Cortex of kidney (tissue), 1 donor: ENCODE data around the gene HSD3B7.

Experiments used
- DNase-seq: peaks from one replicate; lab custom pipeline; 2025; lab: John Stamatoyannopoulos, UW

Gene HSD3B7

GRCh38 chr16:30983289-30983889 lies 1.6 kb upstream of the HSD3B7 start:
- DNase-seq, result no peak

- DNase-seq, result no peak
Measured at GRCh38 chr16:30983898-30984610, 953 bp upstream of the HSD3B7 start.

- DNase-seq, result no peak
Measured at GRCh38 chr16:30985401-30986128, 558 bp downstream of the HSD3B7 start.

DNA sequence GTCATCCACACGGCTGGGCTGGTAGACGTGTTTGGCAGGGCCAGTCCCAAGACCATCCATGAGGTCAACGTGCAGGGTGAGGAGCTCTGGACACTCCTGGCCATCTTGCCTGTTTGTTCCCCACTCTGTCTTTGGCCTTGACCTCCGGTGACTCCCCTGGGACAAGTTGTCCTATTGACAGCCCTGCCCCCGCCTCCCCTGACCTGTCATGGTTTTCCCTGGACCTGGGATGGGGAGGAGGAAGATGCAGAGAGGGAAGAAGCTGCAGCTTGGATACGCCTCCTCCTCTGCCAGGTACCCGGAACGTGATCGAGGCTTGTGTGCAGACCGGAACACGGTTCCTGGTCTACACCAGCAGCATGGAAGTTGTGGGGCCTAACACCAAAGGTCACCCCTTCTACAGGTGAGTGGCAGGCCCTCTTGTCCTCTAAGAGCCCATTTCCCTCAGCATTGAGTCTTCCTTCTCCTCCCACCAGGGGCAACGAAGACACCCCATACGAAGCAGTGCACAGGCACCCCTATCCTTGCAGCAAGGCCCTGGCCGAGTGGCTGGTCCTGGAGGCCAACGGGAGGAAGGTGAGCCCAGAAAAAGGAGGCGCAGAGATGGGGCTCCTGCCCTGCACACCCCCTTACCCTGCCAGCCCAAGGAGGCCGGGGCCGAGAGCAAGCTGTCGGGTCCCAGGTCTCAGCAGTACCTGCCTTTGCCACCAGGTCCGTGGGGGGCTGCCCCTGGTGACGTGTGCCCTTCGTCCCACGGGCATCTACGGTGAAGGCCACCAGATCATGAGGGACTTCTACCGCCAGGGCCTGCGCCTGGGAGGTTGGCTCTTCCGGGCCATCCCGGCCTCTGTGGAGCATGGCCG lies 1.4 kb downstream of the HSD3B7 start:
- DNase-seq, result no peak

DNA sequence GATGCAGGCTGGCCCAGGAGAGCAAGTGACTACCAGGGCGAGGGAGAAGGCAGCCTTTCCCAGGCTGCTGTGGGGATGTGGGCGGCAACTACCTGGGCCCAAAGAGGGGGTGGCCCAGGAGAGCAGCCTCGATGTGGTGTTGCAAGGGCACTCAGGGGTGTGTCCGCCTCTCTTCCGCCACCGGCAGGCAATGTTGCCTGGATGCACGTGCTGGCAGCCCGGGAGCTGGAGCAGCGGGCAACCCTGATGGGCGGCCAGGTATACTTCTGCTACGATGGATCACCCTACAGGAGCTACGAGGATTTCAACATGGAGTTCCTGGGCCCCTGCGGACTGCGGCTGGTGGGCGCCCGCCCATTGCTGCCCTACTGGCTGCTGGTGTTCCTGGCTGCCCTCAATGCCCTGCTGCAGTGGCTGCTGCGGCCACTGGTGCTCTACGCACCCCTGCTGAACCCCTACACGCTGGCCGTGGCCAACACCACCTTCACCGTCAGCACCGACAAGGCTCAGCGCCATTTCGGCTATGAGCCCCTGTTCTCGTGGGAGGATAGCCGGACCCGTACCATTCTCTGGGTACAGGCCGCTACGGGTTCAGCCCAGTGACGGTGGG lies 2.7 kb downstream of the HSD3B7 start:
- DNase-seq, result no peak

- DNase-seq, result no peak
Measured at GRCh38 chr16:30989469-30990047, 4.6 kb downstream of the HSD3B7 start.

DNA sequence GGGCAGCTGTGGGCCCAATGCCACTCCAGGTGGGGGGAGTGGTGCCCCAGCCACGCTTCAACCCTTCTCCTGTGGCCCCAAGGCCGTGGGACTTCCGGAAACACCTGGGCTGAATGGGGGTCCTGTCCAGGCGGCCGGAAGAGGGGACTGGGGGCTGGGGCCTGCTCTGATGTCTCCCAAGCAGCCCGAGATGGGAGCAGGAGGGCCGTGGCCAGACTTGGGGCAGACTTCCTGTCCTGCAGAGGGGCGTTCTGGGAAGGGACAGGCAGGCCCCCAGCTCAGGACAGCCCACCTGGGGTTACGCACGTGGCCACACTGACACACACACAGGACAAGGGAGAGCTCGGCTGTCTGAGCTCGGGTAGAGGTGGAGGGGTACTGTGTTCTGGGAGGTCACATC lies 5.1 kb downstream of the HSD3B7 start:
- no peak for DNase-seq

GRCh38 chr16:30991052-30991451 lies 6.0 kb downstream of the HSD3B7 start:
- no peak for DNase-seq

DNA sequence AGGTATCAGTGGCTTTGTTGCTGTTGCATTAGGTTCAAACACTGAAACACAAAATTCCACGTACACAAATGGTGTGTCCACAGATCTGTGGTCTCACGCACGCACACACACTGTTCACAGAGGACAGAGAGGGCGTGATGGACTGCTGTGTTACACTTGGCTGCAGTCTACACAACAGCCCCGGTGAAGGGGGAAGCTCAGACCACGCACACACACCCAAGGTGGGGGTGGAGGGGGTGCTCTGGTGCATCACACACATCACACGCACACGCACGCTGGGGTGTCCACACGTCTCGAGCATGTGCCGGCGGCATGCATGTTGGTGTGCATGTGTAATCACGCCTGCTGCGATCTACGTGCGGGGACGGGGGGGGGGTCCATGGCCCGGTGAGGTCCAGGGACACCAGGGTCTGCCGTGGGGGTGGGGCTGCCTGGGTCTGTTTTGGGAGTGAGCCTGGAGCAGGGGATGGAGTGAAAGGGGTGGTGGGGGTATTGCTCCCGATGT lies 7.3 kb downstream of the HSD3B7 start:
- DNase-seq, result no peak

DNA sequence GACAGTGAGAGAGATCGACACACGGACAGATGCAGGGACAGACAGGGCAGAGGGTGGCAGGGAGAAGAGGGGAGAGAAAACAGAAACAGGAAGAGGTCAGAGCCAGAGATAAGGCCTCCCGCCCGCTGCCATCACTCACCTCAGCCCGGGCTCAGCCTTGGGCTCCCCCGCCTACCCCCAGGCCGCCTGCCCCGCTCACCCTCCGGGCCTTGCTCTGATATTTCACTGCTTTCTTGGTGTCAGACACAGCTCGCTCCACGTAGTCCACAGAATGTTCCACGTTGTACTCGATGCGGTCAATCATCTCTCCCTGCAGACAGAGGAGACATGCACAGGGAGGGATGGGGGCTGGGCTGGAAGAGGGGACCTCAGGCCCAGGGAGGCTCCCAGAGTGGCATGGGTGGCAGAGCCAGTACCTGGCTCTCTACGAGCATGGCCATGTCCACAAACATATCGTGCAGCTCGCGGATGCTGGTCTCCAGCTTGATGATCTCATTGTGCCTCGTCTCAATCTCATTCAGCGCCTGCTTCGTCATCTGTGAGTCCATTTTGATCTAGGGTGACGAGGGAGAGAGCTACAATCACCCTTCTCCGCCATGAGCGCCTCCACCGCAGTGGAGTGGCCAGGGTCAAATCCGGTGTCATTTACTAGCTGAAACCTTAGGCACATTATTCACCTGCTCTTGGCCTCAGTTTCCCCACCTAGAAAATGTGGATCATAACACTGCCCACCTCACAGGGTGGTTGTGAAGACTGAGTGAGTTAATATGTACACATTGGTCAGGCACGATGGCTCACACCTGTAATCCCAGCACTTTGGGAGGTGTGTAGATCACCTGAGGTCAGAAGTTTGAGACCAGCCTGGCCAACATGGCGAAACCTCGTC lies 8.2 kb downstream of the HSD3B7 start:
- no peak for DNase-seq

GRCh38 chr16:30995927-30996323 lies 10.9 kb downstream of the HSD3B7 start:
- DNase-seq, result no peak

- DNase-seq, result no peak
Measured at GRCh38 chr16:30996324-30996984, 11.4 kb downstream of the HSD3B7 start.

GRCh38 chr16:30996985-30997724 lies 12.1 kb downstream of the HSD3B7 start:
- no peak for DNase-seq

DNA sequence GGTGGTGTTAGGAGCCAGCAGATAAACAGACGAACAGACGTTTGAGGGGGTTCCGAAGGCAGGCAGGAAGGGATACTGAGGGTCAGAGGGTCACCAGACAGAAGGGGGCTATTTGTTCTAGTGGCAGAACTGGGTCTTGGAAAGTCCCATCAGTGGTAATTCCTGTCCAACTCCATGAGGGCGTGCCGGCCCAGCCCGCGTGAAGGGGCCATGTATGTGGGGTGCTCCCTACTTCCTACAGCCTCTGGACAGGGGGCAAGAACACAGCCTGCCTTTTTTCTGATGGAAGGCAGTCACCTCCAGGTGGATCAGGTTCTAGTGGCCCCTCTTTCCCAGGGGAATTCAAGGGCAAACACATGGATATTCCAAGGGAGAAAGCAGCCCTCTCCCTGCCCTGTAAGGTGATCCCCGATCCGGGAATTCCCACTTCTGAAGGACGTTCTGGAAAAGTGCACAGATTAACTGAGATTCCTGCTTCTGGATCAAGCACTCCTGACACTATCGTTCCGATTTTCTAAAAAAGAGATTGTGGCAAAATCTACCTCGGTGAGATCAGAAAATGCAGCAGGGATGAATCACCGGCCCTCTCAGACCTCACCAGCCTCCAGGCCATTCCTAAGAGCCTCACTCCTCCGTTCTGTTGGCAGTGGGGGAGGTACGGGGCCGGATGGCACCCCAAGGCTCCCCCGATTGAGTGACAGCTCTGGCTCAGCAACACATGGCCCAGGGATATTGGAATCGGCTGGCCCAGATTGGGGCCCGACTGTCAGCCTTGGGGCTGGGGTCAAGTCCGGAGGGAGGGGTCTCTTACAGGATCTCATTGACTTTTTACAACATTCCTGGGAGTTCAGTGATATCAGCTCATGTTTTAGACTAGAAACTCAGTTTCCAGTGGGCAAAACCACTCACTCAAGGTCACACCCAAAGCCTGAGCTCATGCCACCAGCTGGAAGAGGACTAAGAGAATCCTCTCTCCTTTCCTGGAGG lies 13.0 kb downstream of the HSD3B7 start:
- DNase-seq, result no peak

DNA sequence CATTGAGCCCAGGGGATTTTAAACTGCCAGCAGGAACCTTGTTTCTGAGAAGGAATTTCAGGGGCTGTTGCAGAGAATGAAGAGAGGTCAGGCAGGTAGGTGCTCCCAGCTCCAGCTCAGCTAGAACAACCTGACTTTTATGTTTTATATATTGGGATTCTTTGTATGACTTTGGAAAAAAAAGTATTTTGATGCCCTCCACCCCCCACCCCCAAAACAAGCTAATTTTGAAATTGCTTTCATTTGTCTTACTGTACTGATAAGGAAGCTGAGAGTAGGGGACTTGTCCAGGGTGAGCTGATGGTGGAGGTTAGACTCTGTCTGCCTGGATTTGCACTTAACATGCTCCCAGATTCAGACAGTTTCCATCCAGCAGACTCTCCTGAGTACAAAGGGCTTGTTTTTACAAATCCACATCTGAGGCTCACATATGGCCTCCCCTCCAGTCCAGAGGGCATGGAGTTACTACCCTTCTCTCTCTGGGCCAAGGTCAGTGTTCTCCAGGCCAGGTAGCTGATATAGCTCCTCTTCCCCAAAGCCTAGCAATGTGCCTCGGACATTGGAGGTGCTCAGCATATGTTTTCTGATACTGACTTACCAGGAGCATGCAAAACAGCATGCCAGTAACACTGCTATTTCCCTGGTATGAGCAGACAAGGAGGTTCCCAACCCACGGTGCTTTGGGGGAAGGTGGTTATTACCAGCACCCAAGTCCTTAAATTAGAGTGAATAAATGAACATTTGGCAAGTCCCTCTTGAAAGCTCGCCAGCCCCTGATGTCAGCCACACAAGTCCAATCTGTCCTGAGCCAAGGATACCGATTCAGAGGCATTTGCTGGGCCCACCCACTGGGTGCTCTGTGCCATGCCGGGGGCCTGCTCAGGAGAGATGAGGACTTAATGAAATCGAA lies 14.1 kb downstream of the HSD3B7 start:
- DNase-seq, result no peak

- DNase-seq, result no peak
Measured at GRCh38 chr16:31000671-31001382, 15.8 kb downstream of the HSD3B7 start.
